ENCODE data around the gene UBASH3B.

- TF ChIP-seq CTCF (IDR thresholded peaks at IDR 0.05) (no peak), EP300 (IDR thresholded peaks at IDR 0.05) (no peak), POLR2A (IDR thresholded peaks at IDR 0.05) (no peak), POLR2AphosphoS5 (IDR thresholded peaks at IDR 0.05) (no peak)
Observed at GRCh38 chr11:122697636-122698167, 42.2 kb downstream of the UBASH3B start.

Data from gastroesophageal sphincter (tissue), 3 donors.